Measurements from ENCODE around the gene BAMBI. TPM values are rescaled to one million over a fixed set of nuclear protein-coding genes. Genes with fewer than 3 reads are reported as not detected.

BAMBI gene
- polyA plus RNA-seq, 3 donors: 0.08 to 1.3 (median 0.09) TPM

GRCh38 chr10:28684157-28684985 is 7.0 kb downstream of the BAMBI start:
- peaks cover 19 to 26% of the 10 kb centered on the region in 2 donors for H3K27me3 ChIP-seq (ENCODE audit: control insufficient read depth in 2 of 2, insufficient read depth in 2 of 2, low read length in 2 of 2)

More at GRCh38 chr10:28684157-28684985, 7.0 kb downstream of the BAMBI start:
- Histone ChIP-seq H3K36me3 (replicated peaks in 1 of 2; ENCODE audit: control insufficient read depth in 1 of 2, insufficient read depth in 2 of 2, low read length in 2 of 2) (no peaks in the 10 kb centered on the region), H4K20me1 (ENCODE audit: insufficient read depth, low read length) (no peaks in the 10 kb centered on the region), H3K4me1 (ENCODE audit: control insufficient read depth in 1 of 2, insufficient read depth in 2 of 2, low read length in 2 of 2) (peaks cover 7% of the 10 kb centered on the region in 2 donors), H3K4me2 (replicated peaks; ENCODE audit: extremely low read depth, low read length, poor library complexity, severe bottlenecking) (no peak overlapping the region), H2AFZ (ENCODE audit: insufficient read depth, low read depth, low read length, poor library complexity, severe bottlenecking) (no peak overlapping the region), H3K9ac (ENCODE audit: insufficient read depth, low read length, poor library complexity, severe bottlenecking) (no peak overlapping the region), H3K9me3 (replicated peaks in 1 of 2; ENCODE audit: control insufficient read depth in 1 of 2, insufficient read depth in 1 of 2, low read length in 2 of 2) (no peaks in the 10 kb centered on the region), H3K4me3 (replicated peaks in 1 of 3; ENCODE audit: low read depth in 2 of 3, low read length in 3 of 3) (no peak overlapping the region), H3K79me2 (ENCODE audit: insufficient read depth, low read length) (no peaks in the 10 kb centered on the region), H3K27ac (ENCODE audit: low read depth in 1 of 2, low read length in 2 of 2) (no peak overlapping the region)
- Mint-ChIP-seq H3K9me3 (peaks cover 0 to 7% (median 0%) of the 10 kb centered on the region in 7 donors), H3K4me1 (peaks cover 14% of the 10 kb centered on the region), H3K27ac (no peak overlapping the region), H3K36me3 (peaks cover 0 to 5% of the 10 kb centered on the region in 2 donors), H3K4me3 (no peak overlapping the region), H3K27me3 (ENCODE audit: low read depth in 3 of 3) (peaks cover 23 to 27% (median 25%) of the 10 kb centered on the region in 3 donors)
- WGBS (ENCODE audit: insufficient coverage): 96% methylated on average over 7 of the region's 13 CpGs
- TF ChIP-seq CTCF (IDR thresholded peaks at IDR 0.05): no peak
- no peak for DNase-seq
- intact Hi-C loops (cut with micrococcal nuclease): no loop called here

Measured in CD14-positive monocyte (primary cell).